ENCODE results near the gene TMEM9.

GRCh38 chr1:201128476-201128875 lies 25.8 kb downstream of the TMEM9 start:
- TF ChIP-seq CTCF (IDR thresholded peaks at IDR 0.05) = no peak
- TF ChIP-seq POLR2AphosphoS5 (IDR thresholded peaks at IDR 0.05) = no peak
- no peak for TF ChIP-seq POLR2A (IDR thresholded peaks at IDR 0.05)
- TF ChIP-seq EP300 (IDR thresholded peaks at IDR 0.05) = no peak
